Ishikawa (cell line): Measurements from ENCODE around the gene ELANE.
A peak's percentile ranks its signal among the peaks of the same experiment; 100 is the strongest.

Experiments
- CEBPB ChIP-seq: IDR thresholded peaks from 2 replicates; pipeline ENCODE4 v1.6.1; 2012
- CREB1 ChIP-seq: IDR thresholded peaks from 2 replicates; pipeline ENCODE4 v1.6.1; 2012; ENCODE audit warnings: low read depth
- EGR1 ChIP-seq: IDR thresholded peaks from 2 replicates; pipeline ENCODE4 v1.6.1; 2012
- EP300 ChIP-seq: IDR thresholded peaks from 2 replicates; pipeline ENCODE4 v1.6.1; 2012; ENCODE audit warnings: borderline replicate concordance
- FOXM1 ChIP-seq: IDR thresholded peaks from 2 replicates; pipeline ENCODE4 v1.6.1; 2012; ENCODE audit warnings: low read depth, borderline replicate concordance
- NFIC ChIP-seq: IDR thresholded peaks from 2 replicates; pipeline ENCODE4 v1.6.1; 2012
- RAD21 ChIP-seq: IDR thresholded peaks from 2 replicates; pipeline ENCODE4 v1.6.1; 2012; ENCODE audit warnings: low read depth
- REST ChIP-seq: IDR thresholded peaks from 2 replicates; pipeline ENCODE4 v1.6.1; 2012; ENCODE audit warnings: low read depth, mild to moderate bottlenecking
- TAF1 ChIP-seq: IDR thresholded peaks from 2 replicates; pipeline ENCODE4 v1.6.1; 2012; ENCODE audit warnings: low read depth, mild to moderate bottlenecking
- TCF12 ChIP-seq: IDR thresholded peaks from 2 replicates; pipeline ENCODE4 v1.6.1; 2012; ENCODE audit warnings: low read depth
- TEAD4 ChIP-seq: IDR thresholded peaks from 2 replicates; pipeline ENCODE4 v1.6.1; 2012
- YY1 ChIP-seq: IDR thresholded peaks from 2 replicates; pipeline ENCODE4 v1.6.1; 2012; ENCODE audit warnings: low read depth
- ZBTB7A ChIP-seq: IDR thresholded peaks from 2 replicates; pipeline ENCODE4 v1.6.1; 2012; ENCODE audit warnings: low read depth
- TF ChIP-seq, protein P1 (sequence below): IDR thresholded peaks from 2 replicates; pipeline ENCODE4 v1.6.1; 2012
- TF ChIP-seq, protein P2 (sequence below): IDR thresholded peaks from 2 replicates; pipeline ENCODE4 v1.6.1; 2012

The ELANE gene

GRCh38 chr19:858868-859843, 7.1 kb downstream of the ELANE start, which contains the start of gene CFD:
Gene CFD, plus strand, starts transcription at chr19:859664. Its CDS starts 26 bp downstream, at chr19:859690.
- TF ChIP-seq CEBPB = peak; percentile 26; the same call in 1 of the 2 replicates
- TF ChIP-seq YY1 = no peak
- 0 out of 2 replicates have a peak, but pooled peaks have one; percentile 28 for TF ChIP-seq ZBTB7A

DNA sequence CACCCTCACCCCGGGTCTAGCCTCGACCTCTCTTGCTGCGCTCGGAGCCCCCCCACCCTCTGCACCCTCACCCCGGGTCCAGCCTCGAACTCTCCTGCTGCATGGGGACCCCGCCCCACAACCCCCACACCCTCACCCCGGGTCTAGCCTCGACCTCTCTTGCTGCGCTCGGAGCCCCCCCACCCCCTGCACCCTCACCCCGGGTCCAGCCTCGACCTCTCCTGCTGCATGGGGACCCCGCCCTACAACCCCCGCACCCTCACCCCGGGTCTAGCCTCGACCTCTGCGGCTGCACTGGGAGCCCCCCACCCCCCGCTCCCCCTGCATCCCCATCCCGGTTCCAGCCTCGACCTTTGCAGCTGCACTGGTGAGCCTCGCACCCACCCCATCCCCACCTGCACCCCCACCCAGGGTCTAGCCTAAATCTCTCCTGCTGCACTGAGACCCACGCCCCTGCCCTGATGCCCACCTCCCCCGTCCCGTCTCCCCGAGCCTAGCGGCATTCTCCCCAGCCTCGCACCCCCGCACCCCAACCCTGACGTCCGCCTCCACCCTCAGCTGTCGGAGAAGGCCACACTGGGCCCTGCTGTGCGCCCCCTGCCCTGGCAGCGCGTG, 9.1 kb downstream of the ELANE start:
- TF ChIP-seq RAD21 (no peak), ZBTB7A (peak; percentile 29), YY1 (no peak)
- TF ChIP-seq, protein P1, sequence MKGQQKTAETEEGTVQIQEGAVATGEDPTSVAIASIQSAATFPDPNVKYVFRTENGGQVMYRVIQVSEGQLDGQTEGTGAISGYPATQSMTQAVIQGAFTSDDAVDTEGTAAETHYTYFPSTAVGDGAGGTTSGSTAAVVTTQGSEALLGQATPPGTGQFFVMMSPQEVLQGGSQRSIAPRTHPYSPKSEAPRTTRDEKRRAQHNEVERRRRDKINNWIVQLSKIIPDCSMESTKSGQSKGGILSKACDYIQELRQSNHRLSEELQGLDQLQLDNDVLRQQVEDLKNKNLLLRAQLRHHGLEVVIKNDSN = no peak

- TF ChIP-seq CREB1 (no peak), TCF12 (no peak; the same call in 1 of the 2 replicates), CEBPB (no peak), NFIC (no peak), YY1 (0 out of 2 replicates have a peak, but pooled peaks have one; percentile 35), RAD21 (peak; percentile 20; the same call in 1 of the 2 replicates), TEAD4 (no peak), TAF1 (no peak), REST (no peak), ZBTB7A (0 out of 2 replicates have a peak, but pooled peaks have one; percentile 9), FOXM1 (no peak), EP300 (no peak), EGR1 (no peak)
- TF ChIP-seq, protein P1 = peak; percentile 67
- TF ChIP-seq, protein P2, sequence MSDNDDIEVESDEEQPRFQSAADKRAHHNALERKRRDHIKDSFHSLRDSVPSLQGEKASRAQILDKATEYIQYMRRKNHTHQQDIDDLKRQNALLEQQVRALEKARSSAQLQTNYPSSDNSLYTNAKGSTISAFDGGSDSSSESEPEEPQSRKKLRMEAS = peak; percentile 99
Observed at GRCh38 chr19:861756-862580, 9.9 kb downstream of the ELANE start.

DNA sequence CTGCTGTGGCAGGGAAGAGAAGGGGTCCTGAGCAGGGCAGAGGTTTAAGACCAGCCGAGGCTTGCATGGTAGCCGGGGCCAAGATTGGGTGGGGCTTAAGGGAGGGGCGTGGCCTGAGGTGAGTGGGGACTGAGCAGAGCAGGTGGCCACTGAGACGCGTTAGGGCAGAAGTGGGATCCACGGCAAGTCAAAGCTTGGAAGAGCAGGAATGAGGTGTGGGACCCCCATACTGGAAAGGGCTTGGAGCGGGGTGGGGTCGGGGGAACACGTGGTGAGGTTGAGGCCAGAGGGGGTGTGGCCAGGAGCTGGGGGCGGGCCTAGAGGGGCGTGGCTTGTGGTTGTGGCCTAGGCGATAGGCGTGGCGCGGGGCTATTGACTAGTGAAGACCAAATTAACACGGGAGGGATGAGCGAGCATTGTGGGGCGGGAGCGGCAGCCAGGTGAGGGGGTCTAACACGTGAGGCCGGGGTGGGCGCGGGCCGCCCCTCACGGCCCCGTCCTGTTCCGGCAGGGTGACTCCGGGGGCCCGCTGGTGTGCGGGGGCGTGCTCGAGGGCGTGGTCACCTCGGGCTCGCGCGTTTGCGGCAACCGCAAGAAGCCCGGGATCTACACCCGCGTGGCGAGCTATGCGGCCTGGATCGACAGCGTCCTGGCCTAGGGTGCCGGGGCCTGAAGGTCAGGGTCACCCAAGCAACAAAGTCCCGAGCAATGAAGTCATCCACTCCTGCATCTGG, 10.6 kb downstream of the ELANE start:
- TF ChIP-seq, protein P1 = peak; percentile 35; the same call in 1 of the 2 replicates
- TF ChIP-seq, protein P2 = peak; percentile 51
- TF ChIP-seq CEBPB = no peak
- TF ChIP-seq RAD21 = no peak
- no peak for TF ChIP-seq CREB1

GRCh38 chr19:863315-863620, 11.2 kb downstream of the ELANE start:
- TF ChIP-seq CREB1 (no peak), EP300 (no peak), CEBPB (no peak), EGR1 (no peak), FOXM1 (no peak), ZBTB7A (no peak), NFIC (no peak), REST (no peak), YY1 (no peak), RAD21 (no peak), TCF12 (no peak), TAF1 (no peak), TEAD4 (no peak)
- TF ChIP-seq, protein P2 = no peak
- TF ChIP-seq, protein P1 = no peak
